GM21576 (cell line): ENCODE results near the gene NR6A1.
A peak's percentile ranks its signal among the peaks of the same experiment; 100 is the strongest.

Experiments used
- ATAC-seq: cut with Tn5 transposase; IDR thresholded peaks from one replicate; pipeline ENCODE4 v1.9.1; 2021; ENCODE audit warnings: mild to moderate bottlenecking, moderate library complexity; ENCODE audit not compliant: unreplicated experiment

NR6A1 gene

GRCh38 chr9:124662561-124662960, 108.5 kb downstream of the NR6A1 start:
- ATAC-seq = no peak

GRCh38 chr9:124661271-124661670, 109.8 kb downstream of the NR6A1 start:
- ATAC-seq = no peak

GRCh38 chr9:124660341-124660801, 110.7 kb downstream of the NR6A1 start:
- no peak for ATAC-seq

GRCh38 chr9:124659099-124659659, 111.9 kb downstream of the NR6A1 start:
- ATAC-seq = peak; percentile 50

GRCh38 chr9:124658165-124659017, 112.7 kb downstream of the NR6A1 start:
- peak; percentile 67 for ATAC-seq

GRCh38 chr9:124657516-124657915, 113.6 kb downstream of the NR6A1 start:
- no peak for ATAC-seq

GRCh38 chr9:124654431-124654830, 116.7 kb downstream of the NR6A1 start:
- no peak for ATAC-seq

GRCh38 chr9:124652615-124653393, 118.3 kb downstream of the NR6A1 start:
- no peak for ATAC-seq

- ATAC-seq = no peak
Observed at GRCh38 chr9:124652203-124652602, 118.9 kb downstream of the NR6A1 start.

GRCh38 chr9:124645274-124645673, 125.8 kb downstream of the NR6A1 start:
- no peak for ATAC-seq

- no peak for ATAC-seq
Observed at GRCh38 chr9:124639637-124640036, 131.5 kb downstream of the NR6A1 start.

- ATAC-seq = no peak
Observed at GRCh38 chr9:124635285-124635684, 135.8 kb downstream of the NR6A1 start.

- ATAC-seq = no peak
Observed at GRCh38 chr9:124632077-124632621, 139.0 kb downstream of the NR6A1 start.

- no peak for ATAC-seq
Observed at GRCh38 chr9:124631326-124631725, 139.8 kb downstream of the NR6A1 start.

- ATAC-seq = no peak
Observed at GRCh38 chr9:124629600-124629999, 141.5 kb downstream of the NR6A1 start.

GRCh38 chr9:124628741-124629140, 142.4 kb downstream of the NR6A1 start:
- no peak for ATAC-seq

- ATAC-seq = no peak
Observed at GRCh38 chr9:124626276-124626675, 144.8 kb downstream of the NR6A1 start.

GRCh38 chr9:124625087-124625486, 146.0 kb downstream of the NR6A1 start:
- no peak for ATAC-seq

- no peak for ATAC-seq
Observed at GRCh38 chr9:124624735-124624992, 146.4 kb downstream of the NR6A1 start.

GRCh38 chr9:124623966-124624734, 147.0 kb downstream of the NR6A1 start:
- no peak for ATAC-seq

GRCh38 chr9:124622882-124623281, 148.2 kb downstream of the NR6A1 start:
- ATAC-seq = no peak
